GM21723 (cell line): ENCODE data around the gene FBXO39.
"Not testable (repeated sequence)": the region's sequence is repeated elsewhere in the genome, so short reads cannot be mapped to it uniquely, and the experiment has no call there.

Source experiments
- ATAC-seq: cut with Tn5 transposase; IDR thresholded peaks from one replicate; pipeline ENCODE4 v1.9.1; 2021; ENCODE audit warnings: mild to moderate bottlenecking, moderate library complexity; ENCODE audit not compliant: unreplicated experiment

Gene FBXO39

DNA sequence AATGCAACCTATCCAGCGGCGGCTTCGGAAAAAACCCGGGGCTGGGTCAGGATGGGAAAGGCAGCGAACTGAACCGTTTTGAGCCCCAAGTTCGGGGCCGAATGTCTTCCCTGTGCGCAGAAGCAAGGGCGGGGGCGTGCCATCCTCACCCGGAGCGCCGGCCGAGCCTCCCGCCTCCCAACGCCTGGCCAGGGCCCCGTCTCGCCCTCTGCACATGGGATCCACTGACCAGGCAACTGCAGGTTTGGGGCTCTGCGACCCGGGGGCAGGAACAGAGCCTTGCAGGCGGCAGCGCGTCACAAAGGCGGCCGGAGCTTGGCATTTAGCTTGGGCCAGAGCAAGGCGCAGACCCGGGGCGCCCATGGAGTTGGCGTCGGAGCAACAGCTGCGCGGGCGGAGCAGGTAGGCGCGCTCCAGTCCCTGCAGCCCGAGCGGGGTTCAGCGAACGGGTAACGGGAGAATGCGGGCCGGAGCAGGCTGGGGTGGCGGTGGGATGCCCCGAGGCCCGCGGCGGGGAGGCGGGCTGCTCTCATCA, at the start of gene FBXO39:
FBXO39 (plus strand) TSS at position 345 of the 535 bp plus-strand sequence. CDS start 3,654 bp downstream, outside the sequence.
- ATAC-seq, result no peak

GRCh38 chr17:6729531-6729930, 46.5 kb upstream of the FBXO39 start:
- ATAC-seq, result no peak

DNA sequence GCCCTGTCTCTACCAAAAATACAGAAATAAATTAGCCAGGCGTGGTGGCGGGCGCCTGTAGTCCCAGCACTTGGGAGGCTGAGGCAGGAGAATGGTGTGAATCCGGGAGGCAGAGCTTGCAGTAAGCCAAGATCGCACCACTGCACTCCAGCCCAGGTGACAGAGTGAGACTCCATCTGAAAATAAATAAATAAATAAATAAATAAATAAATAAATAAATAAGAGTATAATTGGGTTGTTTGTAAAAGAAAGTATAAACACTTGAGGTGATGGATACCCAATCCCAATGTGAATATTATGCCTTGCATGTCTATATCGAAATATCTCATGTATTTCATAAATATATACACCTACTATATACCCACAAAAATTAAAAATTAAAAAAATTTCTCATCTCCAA, 29.4 kb upstream of the FBXO39 start:
- not testable (repeated sequence) for ATAC-seq

DNA sequence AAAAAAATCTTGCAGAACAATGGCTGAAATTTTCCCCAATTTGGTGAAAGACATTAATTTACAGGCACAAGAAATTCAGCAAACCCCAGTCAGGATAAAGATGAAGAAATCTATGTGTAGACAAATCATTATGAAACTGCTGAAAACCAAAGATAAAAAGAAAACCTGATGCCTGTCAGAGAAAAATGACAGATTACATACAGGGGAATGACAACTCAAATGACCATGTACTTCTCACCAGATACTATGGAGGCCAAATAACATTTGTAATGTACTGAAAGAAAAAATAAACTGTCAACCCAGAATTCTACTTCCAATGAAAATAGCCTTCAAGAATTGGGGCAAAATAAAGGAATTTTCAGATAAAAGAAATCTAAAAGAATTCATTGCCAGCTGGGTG, 27.4 kb upstream of the FBXO39 start:
- ATAC-seq, result no peak

- ATAC-seq, result no peak
Measured at GRCh38 chr17:6749519-6749918, 26.5 kb upstream of the FBXO39 start.

DNA sequence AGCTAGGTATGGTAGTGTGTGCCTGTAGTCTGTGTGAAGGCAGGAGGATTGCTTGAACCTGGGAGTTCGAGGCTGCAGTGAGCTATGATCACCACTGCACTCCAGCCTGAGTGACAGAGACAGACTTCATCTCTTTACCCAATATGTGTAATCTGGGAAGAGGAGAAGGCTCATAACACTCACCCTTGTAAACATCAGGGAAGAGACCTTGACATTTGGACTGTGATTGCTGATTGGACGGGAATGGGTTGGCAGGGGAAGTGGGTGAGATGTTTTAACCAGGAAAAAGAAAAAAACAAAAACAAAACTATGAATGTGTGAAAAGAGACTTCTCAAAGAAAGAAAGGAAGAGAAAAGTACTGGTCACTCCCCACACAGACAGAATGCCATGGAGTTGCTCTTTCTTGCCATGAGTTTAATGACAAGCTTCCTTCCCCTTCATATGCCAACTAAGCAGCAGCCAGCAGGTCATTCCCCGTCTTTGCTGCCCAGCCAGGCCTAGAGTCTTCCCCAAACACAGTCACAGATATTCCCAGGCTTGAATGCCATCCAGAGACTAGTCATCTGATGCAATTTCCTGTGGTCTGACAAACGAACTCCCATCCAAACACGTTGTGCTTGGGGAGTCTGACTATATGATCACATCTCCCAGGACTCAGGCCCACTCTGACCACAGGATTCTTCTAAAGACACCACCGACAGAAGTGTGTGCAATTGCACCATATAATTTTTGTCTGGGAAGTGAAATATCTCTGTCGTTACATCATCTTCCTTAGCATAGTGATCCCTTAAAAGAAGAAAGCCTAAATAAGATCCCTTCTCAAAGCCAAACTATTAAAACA, 23.7 kb upstream of the FBXO39 start:
- ATAC-seq, result no peak

DNA sequence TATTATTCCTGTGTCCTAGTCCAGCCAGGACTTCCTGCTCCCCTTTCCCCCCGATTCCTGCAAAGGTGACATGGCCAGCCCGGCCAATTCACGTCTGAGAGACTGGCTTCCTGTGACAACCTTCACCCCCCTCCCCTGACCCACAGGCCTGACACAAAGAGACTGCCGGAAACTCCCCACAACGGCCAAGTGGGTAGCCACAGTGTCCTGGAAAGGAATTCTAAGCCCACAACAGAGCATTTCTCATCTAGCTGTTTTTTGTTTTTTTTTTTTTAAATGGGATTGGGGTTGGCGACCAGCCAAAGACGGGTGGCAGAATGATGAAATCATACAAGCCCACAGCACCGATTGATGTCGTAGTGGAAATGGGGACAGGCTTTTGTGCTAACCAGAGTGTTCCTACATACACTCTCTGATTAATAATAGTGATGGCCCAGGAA, 23.0 kb upstream of the FBXO39 start:
- no peak for ATAC-seq

DNA sequence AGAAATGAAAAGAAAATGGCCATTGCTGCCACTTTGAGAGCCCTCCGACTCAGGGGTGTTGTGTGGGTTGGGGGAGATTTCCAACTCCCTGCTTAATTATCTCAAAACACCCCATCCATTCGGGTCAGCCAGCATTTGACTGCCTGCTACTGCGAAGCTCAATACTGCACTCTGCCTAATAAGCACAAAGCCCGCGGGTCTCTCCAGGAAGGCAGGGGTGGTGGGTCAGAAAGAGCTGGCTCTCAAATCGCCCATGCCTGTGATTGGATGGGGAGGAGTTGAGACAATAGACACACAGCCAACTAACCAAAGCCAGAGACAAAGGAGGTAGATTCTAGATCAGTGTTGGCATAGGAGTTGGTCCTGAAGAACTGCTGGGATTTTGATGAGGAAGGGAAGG, 22.5 kb upstream of the FBXO39 start:
- ATAC-seq, result no peak

- ATAC-seq, result no peak
Measured at GRCh38 chr17:6755281-6755680, 20.7 kb upstream of the FBXO39 start.

DNA sequence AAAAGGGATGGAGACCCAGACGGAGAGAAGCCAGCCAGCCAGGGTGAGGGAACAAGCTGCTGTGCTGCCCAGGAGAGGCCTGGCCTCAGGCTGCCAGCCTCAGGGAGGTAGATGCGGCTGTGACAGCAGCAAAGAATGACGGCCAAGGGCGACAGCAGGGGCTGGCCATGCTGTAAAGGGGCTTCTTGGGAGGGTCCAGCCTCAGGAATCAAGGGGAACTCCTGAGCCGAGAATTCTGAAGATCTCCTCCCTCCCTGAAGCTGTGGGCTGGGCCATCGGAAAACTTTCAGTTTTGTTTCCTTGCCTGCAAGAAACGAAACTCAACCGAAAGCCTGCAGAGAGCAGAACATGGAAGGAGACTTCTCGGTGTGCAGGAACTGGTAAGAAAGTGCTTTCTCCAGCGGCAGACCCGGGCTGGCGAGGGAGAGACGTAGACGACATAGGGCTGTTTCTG, 20.3 kb upstream of the FBXO39 start, which contains the start of gene XAF1:
XAF1 (plus strand) TSS at position 316 of the 454 bp plus-strand sequence; CDS start at position 349, 33 bp downstream.
- ATAC-seq, result no peak

DNA sequence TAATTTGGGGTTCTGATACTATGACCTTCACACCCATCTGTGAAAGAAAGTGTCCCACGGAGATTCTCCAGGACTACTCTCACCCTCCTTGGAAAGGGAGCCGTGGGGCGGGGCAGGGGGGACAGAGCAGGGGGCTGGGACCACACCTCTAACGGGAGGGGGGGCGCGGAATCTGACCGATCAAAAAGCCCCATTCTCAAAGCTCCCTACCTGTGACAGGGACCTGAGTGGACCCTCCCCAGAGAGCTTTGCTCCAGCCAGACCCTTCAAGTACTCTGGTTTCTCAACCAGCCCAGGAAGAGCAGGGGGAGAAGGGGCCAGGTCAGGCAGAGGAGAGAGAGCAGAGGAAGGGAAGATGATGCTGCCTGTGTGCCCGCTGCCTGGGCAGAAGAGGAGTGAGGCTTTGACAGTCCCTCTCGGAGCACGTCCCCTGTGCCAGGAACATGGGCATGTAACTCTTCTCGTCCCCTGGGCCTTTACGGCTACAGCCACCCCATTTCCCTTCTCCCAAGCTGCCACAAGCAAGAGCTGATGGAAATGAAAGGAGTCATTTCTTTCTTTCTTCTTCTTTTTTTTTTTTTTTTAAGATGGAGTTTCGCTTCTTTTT, 19.5 kb upstream of the FBXO39 start:
- no peak for ATAC-seq

DNA sequence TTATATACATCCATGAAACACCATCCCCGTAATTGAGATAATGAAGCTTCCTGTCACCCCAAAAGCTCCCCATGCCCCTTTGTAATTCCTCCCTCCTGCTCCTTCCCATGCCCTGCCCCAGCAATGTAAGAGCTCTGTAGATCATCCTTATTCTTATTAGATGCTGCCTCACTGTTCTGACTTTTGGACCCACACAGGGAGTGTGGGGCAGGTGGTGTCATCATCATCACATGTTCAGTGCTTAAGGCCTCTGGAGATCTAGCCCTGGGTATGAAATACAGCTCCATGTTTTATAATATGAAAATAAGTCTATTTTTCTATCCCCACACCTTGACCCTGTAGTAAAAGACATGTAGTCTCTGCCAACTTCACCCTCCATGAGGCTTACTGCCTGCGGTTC, 18.3 kb upstream of the FBXO39 start:
- ATAC-seq, result no peak

DNA sequence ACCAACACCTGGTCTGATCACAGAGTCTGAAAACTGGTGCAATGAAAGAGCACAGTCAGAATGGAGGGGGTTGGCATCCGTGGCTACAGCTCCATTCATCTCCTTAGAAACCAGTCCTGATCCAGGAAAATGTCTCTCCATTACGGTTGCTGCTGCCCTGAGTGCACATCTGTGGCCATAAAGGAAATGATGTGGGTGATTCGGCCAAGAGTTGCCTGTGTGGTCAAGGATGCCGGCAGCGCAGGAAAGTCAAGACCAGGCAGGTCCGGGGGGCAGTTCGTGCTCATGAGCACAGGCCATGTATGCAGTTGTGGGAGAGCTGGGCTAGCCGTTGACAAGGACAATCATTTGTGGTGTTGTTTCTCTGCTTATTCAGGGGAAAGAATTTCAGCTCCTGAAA, 14.2 kb upstream of the FBXO39 start:
- ATAC-seq, result no peak

DNA sequence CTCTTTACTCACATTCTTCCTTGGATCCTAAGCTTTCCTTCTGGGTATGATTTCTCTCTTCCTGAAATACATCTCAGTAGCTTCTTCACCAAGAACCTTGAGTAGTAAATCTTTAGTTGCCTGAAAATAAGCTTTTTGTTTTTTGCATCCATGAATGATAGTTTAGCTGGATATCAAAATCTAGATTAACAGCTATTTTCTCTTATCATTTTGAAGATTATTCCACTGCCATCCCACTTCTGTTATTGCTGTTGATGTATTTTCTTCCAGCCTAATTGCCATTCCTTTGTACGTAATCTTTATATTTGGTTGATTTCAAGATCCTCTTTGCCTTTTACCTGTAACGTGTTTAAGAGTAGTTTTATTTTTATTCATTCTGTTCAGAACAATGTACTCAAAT, 7.6 kb upstream of the FBXO39 start:
- ATAC-seq, result no peak

DNA sequence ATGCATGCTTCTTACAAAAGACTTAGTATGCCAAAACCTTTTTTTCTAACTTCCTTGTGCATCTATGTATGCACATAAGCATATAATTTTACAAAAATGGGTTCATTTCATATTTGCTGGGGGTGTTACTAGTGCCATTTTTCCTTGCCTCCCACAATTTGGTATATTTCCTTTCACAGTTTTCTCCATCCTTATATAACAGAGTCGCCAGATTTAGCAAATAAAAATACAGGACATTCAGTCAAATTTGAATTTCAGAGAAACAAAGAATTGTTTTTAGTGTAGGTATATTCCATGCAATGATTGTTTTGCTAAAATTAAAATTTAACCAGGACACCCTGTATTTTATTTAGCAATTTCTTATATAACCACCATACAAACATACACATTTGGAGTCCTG, 4.0 kb upstream of the FBXO39 start:
- no peak for ATAC-seq

DNA sequence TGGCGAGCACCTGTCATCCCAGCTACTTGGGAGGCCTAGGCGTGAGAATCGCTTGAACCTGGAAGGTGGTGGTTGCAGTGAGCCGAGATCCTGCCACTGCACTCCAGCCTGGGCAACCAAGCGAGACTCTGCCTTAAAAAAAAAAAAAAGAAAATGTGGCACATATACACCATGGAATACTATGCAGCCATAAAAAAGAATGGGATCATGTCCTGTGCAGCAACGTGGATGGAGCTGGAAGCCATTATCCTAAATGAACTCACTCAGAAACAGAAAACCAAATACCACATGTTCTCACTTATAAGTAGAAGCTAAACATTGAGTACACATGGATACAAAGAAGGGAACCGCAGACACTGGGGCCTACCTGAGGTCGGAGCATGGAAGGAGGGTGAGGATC, 1.1 kb upstream of the FBXO39 start:
- ATAC-seq, result not testable (repeated sequence)

DNA sequence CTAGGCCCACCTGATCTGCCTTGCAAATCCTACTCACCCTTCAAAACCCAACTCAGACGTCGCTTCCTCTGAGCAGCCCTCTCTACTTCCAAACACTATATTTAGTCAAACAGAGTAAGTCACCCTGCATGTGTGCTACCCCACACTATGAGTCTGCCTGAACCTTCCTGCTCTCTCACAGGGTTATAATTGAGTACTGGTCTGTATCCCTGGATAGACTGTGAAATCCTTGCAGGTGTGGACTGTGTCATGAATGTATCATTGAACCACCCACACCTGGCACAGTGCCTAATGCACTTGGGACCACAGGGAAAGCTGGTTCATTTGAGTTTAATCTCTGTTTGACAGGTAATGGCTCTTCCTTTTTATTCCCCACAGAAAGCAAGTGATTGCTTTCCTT, 3.4 kb downstream of the FBXO39 start:
- no peak for ATAC-seq

GRCh38 chr17:6780001-6780400, 4.0 kb downstream of the FBXO39 start:
- ATAC-seq, result no peak

DNA sequence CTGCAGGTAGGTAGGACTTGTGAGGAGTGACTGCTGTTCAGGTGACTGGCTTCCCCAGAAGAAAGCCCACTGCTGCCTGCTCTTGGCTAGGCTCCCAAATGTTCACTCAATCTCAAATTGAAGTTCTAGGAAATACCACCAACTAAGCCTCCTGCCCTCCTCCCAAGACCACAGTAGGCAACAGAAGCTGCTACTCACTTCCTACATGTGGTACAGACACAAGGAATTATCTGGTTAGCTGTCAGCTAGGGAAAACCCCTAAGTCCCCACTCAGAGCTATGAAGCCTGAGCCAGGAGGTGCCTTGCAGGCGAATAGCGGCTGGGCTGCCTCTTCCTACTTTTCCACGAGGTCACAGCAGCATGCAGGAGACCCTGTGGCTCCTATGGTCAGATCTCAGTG, 4.9 kb downstream of the FBXO39 start:
- ATAC-seq, result no peak

DNA sequence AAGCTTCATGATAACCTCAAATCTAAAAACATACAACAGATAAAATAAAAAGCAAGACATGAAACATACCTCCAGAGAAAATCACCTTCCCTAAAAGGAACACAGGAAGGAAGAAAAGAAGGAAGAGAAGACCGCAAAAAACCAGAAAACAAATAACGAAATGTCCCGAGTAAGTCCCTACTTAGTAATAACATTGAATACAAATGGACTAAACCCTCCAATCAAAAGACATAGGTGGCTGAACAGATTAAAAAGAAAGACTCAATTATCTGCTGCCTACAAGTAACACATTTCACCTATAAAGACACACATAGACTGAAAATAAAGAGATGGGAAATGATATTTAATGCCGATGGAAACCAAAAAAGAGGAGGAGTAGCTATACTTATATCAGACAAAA, 6.2 kb downstream of the FBXO39 start:
- no peak for ATAC-seq

DNA sequence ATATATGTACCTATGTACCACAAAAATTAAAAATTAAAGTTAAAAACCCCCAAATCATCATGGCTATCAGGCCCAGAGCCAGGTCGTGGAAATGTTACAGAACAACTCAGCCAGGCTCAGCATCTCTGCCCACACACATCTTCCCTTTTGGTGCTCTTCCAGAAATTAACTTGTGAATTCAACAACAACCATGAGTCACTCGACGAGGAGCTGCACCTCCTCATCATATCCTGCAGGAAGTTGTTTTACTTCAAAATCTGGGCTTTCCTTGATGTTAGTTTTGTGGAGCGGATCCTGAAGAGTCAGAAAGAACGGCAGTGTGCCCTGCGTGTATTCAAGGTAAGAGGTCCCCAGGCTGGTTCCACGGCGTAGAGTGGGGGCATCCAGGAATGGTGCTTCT, 10.6 kb downstream of the FBXO39 start:
- ATAC-seq, result no peak

- ATAC-seq, result no peak
Measured at GRCh38 chr17:6787081-6787693, 11.2 kb downstream of the FBXO39 start.
